Stimulated activated CD4-positive, alpha-beta T cell treated with anti-CD3 and anti-CD28 coated beads, Interleukin-15, amount 100 ng/mL, for 24 hours (primary cell): Measurements from ENCODE around the gene GPBP1.
A peak's percentile ranks its signal among the peaks of the same experiment; 100 is the strongest.
"Not testable (repeated sequence)": the region's sequence is repeated elsewhere in the genome, so short reads cannot be mapped to it uniquely, and the experiment has no call there.

Experiments
- DNase-seq: peaks from one replicate; pipeline ENCODE4 v3.0.0-alpha.2; 2020

The GPBP1 gene, protein sequence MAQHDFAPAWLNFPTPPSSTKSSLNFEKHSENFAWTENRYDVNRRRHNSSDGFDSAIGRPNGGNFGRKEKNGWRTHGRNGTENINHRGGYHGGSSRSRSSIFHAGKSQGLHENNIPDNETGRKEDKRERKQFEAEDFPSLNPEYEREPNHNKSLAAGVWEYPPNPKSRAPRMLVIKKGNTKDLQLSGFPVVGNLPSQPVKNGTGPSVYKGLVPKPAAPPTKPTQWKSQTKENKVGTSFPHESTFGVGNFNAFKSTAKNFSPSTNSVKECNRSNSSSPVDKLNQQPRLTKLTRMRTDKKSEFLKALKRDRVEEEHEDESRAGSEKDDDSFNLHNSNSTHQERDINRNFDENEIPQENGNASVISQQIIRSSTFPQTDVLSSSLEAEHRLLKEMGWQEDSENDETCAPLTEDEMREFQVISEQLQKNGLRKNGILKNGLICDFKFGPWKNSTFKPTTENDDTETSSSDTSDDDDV

GRCh38 chr5:57173319-57174127, at the start of gene GPBP1:
GPBP1 (plus strand) TSS chr5:57174059; CDS start chr5:57214131, 40,072 bp downstream.
- DNase-seq: peak; percentile 99

DNA sequence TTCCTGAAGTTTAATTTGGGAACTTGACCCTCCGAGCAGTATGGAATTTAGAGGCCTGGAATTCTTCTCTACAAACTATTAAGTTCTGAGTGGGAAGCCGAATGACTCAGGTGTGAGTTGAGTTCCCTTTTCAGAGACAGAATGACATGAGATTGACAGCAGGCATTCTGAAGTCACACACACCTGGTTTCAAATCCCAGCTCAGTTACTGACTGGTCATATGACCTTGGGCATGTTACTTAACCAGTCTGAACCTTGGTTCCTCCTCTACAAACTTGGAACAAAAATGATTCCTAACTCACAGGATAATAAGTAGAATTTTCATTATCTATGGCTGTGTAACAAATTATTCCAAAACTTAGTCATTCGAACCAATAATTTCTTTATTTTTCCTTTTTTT, 45.5 kb upstream of the GPBP1 start:
- no peak for DNase-seq

DNA sequence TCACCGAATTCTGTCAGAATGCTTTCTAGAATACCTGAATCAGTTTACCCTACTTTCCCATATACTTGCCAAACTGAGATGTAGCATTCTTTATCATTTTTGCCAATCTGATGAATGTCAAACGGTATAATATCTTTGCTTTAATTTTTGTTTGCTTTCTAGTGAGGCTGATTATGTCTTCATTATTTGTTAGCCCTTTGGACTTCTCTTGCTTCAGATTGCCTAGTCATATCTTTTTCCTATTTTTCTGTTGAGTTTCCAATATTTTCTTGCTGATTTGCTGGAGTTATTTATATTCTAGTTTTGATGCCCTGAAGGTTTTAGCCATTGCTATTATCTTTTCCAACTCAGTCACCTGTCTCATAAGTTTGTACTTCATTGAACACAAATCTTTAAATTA, 40.3 kb upstream of the GPBP1 start:
- DNase-seq: no peak

DNA sequence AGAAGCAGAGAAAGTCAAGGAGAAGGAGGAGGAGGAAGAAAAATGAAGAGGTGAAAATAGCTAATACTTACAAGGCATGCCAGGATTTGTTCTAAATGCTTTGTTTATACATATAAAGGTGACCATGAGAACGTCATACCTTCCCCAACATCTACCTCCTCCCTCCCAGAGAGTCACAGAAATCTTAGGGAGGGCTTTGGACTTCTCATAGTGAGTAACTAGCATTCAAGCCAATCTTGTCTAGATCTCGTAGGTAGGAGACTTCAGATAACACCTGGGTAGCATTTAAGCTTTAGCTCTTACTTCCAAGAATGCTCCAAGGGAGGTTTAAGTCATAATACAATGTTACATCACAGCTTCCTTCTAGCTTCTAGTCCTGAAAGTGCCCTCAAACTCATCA, 36.5 kb upstream of the GPBP1 start:
- no peak for DNase-seq

- DNase-seq: no peak
These were observed 21.5 kb upstream of the GPBP1 start for GRCh38 chr5:57152316-57152715.

- no peak for DNase-seq
These were observed 18.8 kb upstream of the GPBP1 start for GRCh38 chr5:57155033-57155432.

DNA sequence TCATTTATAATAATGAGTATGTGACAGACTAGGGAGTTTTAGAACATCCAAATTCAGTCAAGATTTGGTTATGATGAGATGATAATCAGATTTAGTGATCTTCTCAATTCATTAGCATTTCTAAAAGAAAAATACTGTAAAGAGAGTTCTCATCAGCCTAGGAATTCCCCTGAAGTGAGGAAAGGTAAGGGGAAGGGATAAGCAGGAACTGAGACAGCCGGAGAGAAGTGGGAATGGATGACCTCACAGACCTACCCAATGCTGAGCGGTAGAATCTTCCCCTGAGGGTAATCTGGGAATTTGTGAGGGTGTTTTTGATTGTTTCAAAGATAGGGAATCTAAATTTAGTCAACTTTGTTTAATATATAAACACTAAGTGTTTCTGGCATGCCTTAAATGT, 16.7 kb upstream of the GPBP1 start:
- no peak for DNase-seq

DNA sequence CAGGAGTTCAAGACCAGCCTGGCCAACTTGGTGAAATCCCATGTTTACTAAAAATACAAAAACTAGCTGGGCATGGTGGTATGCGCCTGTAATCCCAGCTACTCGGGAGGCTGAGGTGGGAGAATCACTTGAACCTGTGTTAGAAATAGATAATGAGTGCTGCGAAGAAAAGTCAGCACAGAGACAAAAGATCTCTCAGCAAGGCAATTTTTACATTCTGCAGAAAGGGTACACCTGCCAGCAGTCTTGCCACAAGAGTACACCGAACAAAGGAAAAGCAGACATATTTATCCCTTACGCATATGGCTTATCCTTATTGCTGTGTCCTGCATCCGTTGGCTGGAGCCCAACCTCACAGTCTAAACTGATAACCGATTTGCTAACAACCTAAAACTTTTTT, 16.2 kb upstream of the GPBP1 start:
- DNase-seq: no peak

GRCh38 chr5:57163553-57164006, 10.3 kb upstream of the GPBP1 start:
- no peak for DNase-seq

DNA sequence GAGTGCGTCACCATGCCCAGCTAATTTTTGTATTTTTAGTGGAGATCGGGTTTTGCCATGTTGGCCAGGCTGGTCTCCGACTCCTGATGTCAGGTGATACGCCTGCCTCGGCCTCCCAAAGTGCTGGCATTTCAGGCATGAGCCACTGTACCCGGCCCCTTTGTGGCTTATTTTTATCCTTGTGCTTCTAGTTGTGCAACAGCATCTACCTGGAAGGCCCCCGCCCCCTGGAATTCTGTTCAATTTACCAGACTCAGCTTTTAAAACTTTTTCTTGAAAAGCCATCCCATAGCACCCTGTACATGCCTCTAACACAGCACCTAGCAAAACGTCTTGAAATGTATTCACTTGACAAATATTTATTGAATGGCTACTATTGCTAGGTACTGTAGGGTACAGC, 9.7 kb upstream of the GPBP1 start:
- DNase-seq: no peak

- DNase-seq: not testable (repeated sequence)
These were observed 8.7 kb upstream of the GPBP1 start for GRCh38 chr5:57165171-57165570.

GRCh38 chr5:57166276-57166675, 7.6 kb upstream of the GPBP1 start:
- DNase-seq: no peak

DNA sequence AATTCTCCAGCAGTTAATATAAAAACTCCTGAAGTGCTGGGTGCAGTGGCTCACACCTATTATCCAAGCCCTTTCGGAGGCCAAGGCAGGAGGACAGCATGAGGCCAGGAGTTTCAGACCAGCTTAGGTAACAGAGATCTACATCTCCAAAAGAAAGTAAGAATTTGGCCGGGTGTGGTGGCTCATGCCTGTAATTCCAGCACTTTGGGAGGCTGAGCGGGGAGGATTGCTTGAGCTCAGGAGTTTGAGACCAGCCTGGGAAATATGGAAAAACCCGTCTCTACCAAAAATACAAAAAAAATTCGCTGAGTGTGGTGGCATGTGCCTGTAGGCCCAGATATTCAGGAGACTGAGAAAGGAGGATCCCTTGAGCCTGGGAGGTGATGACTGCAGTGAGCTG, 6.7 kb upstream of the GPBP1 start:
- no peak for DNase-seq

GRCh38 chr5:57170116-57170515, 3.7 kb upstream of the GPBP1 start:
- not testable (repeated sequence) for DNase-seq

DNA sequence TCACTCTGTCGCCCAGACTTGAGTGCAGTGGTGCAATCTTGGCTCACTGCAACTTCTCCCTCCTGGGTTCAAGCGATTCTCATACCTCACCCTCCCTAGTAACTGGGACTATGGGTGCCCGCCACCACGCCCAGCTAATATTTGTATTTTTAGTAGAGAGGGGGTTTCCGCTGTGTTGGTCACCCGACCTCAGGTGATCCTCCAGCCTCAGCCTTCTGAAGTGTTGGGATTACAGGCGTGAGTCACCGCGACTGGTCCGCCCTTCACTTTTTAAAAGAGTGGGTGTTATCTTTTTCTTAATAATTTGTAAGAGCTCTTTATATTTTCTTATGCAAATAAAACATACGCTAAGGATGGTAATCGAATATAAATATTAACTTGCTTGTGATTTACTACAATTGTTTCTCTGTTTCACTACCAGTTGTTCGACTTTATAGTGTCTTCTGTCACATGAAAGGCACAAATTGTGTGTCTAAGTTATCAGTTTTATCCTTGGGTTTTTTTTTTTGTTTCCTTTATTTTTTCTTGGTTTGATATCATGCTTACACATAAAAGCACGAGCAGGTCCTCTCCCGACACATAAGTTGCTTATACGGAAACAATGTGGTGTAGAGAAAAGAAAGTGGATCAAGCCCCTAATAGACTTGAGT, 1.9 kb upstream of the GPBP1 start:
- peak; percentile 59 for DNase-seq

GRCh38 chr5:57172466-57173318, 1.2 kb upstream of the GPBP1 start:
- peak; percentile 25 for DNase-seq

- DNase-seq: peak; percentile 44
These were observed 450 bp downstream of the GPBP1 start for GRCh38 chr5:57174128-57174889.

DNA sequence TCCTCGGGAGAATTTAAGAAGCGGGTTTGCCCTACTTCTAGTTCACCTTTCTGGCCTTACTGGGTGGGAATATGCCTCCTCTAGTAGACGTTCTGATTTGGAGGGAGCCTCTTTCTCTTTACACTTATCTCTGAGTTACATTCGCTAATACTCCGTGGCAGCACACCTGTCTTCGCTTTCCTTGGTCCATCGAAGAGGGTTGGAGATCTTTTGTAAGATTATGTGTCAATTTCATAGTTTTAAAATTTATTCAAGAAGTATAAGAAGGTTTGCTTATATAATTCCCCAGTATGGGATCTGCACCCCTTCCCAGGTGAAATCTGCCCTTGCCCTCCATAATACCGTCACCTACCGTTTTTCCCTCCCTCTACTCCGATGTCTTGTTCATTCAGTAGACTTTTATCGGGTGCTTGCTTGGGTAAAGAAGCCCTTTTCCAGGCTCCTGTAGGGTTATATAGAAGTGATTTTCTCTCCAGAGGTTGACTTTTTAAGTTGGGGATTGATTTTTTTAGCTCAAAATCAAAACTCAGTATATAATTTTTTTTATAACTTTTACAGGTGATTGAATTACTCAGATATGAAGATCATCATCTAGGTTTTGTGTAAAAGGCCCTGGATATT, 1.1 kb downstream of the GPBP1 start:
- no peak for DNase-seq

GRCh38 chr5:57175551-57176309, 1.9 kb downstream of the GPBP1 start:
- DNase-seq: peak; percentile 67

- DNase-seq: no peak
These were observed 2.5 kb downstream of the GPBP1 start for GRCh38 chr5:57176350-57176857.
